Measurements from ENCODE around the gene CCDC191. TPM values are rescaled to one million over a fixed set of nuclear protein-coding genes. Genes with fewer than 3 reads are reported as not detected.

The CCDC191 gene
- total RNA-seq, result 15.6 and 15.9 TPM in 2 replicates
- long read RNA-seq, partial matches to known transcripts, result 14 of 32 reads
- long read RNA-seq, other reads (novel, unspliced or antisense), result 16 of 32 reads

DNA sequence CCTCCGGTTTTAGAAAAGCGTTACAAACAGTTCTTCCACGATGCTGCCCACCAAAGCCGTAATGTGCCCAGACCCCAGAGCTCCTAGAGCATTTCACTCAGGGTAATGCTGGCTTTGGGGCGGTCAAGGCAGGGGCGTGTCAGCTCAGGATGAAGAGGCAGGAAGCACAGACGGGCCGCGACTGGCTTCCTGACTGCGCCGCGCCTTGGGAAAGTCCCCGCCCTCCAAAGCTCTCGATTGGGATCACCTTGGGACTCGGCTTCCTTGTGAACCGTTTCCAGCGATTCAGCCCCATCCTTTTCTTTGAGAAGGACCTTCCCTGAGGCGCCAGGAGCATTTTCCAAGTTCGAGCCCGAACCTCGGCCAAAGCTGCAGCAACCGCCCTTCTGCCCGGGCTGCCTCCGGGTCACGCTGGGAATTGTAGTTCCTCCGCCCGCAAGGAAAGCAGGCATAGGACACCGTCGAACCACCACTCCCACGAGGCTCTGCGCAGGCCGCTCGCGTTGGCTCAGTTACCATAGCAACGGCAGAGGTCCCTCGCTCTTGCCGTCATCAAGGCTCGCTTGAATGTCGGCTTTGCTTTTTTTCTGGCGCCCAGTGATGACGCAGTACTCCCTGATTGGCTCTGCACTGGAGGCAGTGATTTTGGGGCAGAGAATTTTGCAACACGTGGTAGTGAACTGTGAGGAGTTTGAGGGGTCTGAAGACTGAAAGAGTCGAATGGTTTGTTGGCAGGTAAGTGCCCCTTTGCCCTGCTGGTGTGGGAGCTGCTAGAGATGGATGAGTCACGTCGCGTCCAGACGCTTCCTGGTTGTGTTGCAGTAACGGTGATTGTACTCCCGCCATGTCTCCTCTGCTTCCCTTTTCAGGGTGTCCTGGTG is at the start of gene CCDC191, which contains the start of gene QTRT2:
TSS of gene CCDC191 (minus strand) at position 397 of the 881 bp plus-strand sequence. CDS start at position 337, 60 bp downstream.
TSS of gene QTRT2 (plus strand) at position 608 of the 881 bp plus-strand sequence. CDS start 8,521 bp downstream, outside the sequence.
- Mint-ChIP-seq H3K36me3 (ENCODE audit: insufficient read depth) (no peaks in the 10 kb centered on the region), H3K27me3 (no peaks in the 10 kb centered on the region), H3K4me1 (ENCODE audit: low read depth) (peaks cover 16% of the 10 kb centered on the region), H3K9me3 (ENCODE audit: low read depth) (no peaks in the 10 kb centered on the region), H3K4me3 (ENCODE audit: low read depth) (peak within 1 kb of the TSS; percentile 94), H3K27ac (peak within 1 kb of the TSS; percentile 96)
- DNase-seq (ENCODE audit: low spot score, unreplicated experiment), result peak; percentile 93
- TF ChIP-seq, protein P1, sequence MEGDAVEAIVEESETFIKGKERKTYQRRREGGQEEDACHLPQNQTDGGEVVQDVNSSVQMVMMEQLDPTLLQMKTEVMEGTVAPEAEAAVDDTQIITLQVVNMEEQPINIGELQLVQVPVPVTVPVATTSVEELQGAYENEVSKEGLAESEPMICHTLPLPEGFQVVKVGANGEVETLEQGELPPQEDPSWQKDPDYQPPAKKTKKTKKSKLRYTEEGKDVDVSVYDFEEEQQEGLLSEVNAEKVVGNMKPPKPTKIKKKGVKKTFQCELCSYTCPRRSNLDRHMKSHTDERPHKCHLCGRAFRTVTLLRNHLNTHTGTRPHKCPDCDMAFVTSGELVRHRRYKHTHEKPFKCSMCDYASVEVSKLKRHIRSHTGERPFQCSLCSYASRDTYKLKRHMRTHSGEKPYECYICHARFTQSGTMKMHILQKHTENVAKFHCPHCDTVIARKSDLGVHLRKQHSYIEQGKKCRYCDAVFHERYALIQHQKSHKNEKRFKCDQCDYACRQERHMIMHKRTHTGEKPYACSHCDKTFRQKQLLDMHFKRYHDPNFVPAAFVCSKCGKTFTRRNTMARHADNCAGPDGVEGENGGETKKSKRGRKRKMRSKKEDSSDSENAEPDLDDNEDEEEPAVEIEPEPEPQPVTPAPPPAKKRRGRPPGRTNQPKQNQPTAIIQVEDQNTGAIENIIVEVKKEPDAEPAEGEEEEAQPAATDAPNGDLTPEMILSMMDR (IDR thresholded peaks at IDR 0.05; ENCODE audit: unreplicated experiment), result no peak

GRCh38 chr3:114104414-114104813 is 48.1 kb upstream of the CCDC191 start:
- no peaks in the 10 kb centered on the region for H3K9me3 Mint-ChIP-seq (ENCODE audit: low read depth)
- H3K36me3 Mint-ChIP-seq (ENCODE audit: insufficient read depth), result no peaks in the 10 kb centered on the region
- H3K4me1 Mint-ChIP-seq (ENCODE audit: low read depth), result no peaks in the 10 kb centered on the region
- no peak overlapping the region for H3K27ac Mint-ChIP-seq
- no peak for DNase-seq (ENCODE audit: low spot score, unreplicated experiment)
- H3K4me3 Mint-ChIP-seq (ENCODE audit: low read depth), result no peak overlapping the region
- no peaks in the 10 kb centered on the region for H3K27me3 Mint-ChIP-seq
- TF ChIP-seq, protein P1 (IDR thresholded peaks at IDR 0.05; ENCODE audit: unreplicated experiment), result no peak

DNA sequence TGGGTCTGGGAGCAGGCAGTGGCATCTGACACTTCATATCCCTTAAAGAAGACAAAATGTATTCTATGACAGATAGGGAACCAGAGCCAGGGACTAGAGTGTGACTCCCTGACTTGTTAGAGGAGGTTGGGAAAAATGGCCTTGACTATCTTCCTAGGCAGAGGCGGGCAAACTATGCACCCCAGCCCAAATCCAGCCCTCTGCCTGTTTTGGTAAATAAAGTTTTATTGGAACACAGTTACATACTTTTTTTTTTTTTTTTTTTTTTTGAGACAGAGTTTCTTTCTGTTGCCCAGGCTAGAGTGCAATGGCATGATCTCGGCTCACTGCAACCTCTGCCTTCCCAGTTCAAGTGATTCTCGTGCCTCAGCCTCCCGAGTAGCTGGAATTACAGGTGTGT is 47.5 kb upstream of the CCDC191 start:
- no peak for DNase-seq (ENCODE audit: low spot score, unreplicated experiment)
- no peaks in the 10 kb centered on the region for H3K4me1 Mint-ChIP-seq (ENCODE audit: low read depth)
- no peaks in the 10 kb centered on the region for H3K9me3 Mint-ChIP-seq (ENCODE audit: low read depth)
- H3K36me3 Mint-ChIP-seq (ENCODE audit: insufficient read depth), result no peaks in the 10 kb centered on the region
- H3K27me3 Mint-ChIP-seq, result no peaks in the 10 kb centered on the region
- no peak overlapping the region for H3K4me3 Mint-ChIP-seq (ENCODE audit: low read depth)
- no peak overlapping the region for H3K27ac Mint-ChIP-seq
- TF ChIP-seq, protein P1 (IDR thresholded peaks at IDR 0.05; ENCODE audit: unreplicated experiment), result no peak

GRCh38 chr3:114103181-114103580 is 46.9 kb upstream of the CCDC191 start:
- Mint-ChIP-seq H3K36me3 (ENCODE audit: insufficient read depth) (no peaks in the 10 kb centered on the region), H3K27ac (no peak overlapping the region), H3K4me1 (ENCODE audit: low read depth) (no peaks in the 10 kb centered on the region), H3K27me3 (no peaks in the 10 kb centered on the region), H3K4me3 (ENCODE audit: low read depth) (no peak overlapping the region), H3K9me3 (ENCODE audit: low read depth) (no peaks in the 10 kb centered on the region)
- TF ChIP-seq, protein P1 (IDR thresholded peaks at IDR 0.05; ENCODE audit: unreplicated experiment), result no peak
- no peak for DNase-seq (ENCODE audit: low spot score, unreplicated experiment)

- no peaks in the 10 kb centered on the region for H3K36me3 Mint-ChIP-seq (ENCODE audit: insufficient read depth)
- DNase-seq (ENCODE audit: low spot score, unreplicated experiment), result no peak
- no peaks in the 10 kb centered on the region for H3K4me1 Mint-ChIP-seq (ENCODE audit: low read depth)
- no peaks in the 10 kb centered on the region for H3K9me3 Mint-ChIP-seq (ENCODE audit: low read depth)
- H3K27me3 Mint-ChIP-seq, result no peaks in the 10 kb centered on the region
- TF ChIP-seq, protein P1 (IDR thresholded peaks at IDR 0.05; ENCODE audit: unreplicated experiment), result no peak
- H3K27ac Mint-ChIP-seq, result no peak overlapping the region
- no peak overlapping the region for H3K4me3 Mint-ChIP-seq (ENCODE audit: low read depth)
Observed at GRCh38 chr3:114101101-114101500, 44.8 kb upstream of the CCDC191 start.
